ENCODE measurements around the gene ENO1. TPM values are rescaled to one million over a fixed set of nuclear protein-coding genes. Genes with fewer than 3 reads are reported as not detected.

The ENO1 gene
- total and polyA plus RNA-seq, 9 of the 15 experiments (the other 6 are each of a cell fraction or from before 2014, with no cell fraction given): 2,249 to 7,472 (median 2,868) TPM

DNA sequence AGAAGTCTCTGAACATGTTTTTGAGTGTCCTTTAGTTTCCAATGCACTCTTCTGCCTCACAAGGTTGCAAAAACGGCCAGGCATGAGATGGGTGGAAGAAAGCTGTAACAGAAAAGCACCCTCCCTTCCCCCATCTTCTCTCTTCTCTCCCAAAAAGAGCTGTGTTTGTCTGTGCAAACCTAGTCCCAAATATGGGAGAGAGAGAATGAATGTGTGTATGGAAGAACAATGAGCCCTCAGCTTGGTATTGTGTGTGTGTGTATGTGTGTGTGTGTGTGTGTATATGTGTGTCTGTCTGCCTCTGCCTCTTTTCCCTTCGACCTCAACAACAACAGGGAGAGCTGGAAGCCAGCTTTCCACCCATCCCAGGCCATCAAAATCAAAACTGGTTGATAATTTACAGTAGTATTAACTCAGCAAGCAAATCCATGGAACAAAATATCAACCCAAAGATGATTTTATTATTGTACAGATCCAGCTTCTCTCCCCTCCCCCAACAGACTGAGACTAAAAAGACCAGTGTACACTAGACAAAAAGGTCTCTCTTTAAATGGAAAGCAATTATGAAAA is 62.8 kb downstream of the ENO1 start:
- H3K4me1 ChIP-seq (replicated peaks in 1 of 2; ENCODE audit: control insufficient read depth in 2 of 2, insufficient read depth in 2 of 2, low read length in 2 of 2): peaks cover 7 to 16% of the 10 kb centered on the region in 2 experiments
- H3K9ac ChIP-seq (ENCODE audit: insufficient read depth in 1 of 2, low read depth in 2 of 2, low read length in 2 of 2): peak overlapping the region in 1 of 2 experiments; percentile 86; a peak in 3 of 4 replicates
- no peaks in the 10 kb centered on the region for H3K9me1 ChIP-seq (ENCODE audit: control insufficient read depth, insufficient read depth, low read length)
- ChIA-PET CTCF (ENCODE audit: low intra/inter-chr PET ratio) (interaction anchor here (0.6 kb wide), 1 partner anchor 12 kb away, joined by 3 read pairs; no protein-coding TSS in a partner anchor), POLR2A (interaction anchor here (0.6 to 1.7 kb wide), 13 partner anchors 11 to 86 kb away, joined by 3 to 25 read pairs (median 4); partner anchors contain the start of gene ENO1)
- in situ Hi-C loops (cut with MboI): no loop called here
- DNase-seq (ENCODE audit: extremely low read depth in 1 of 4, low spot score in 3 of 4): peak in 1 of 4 experiments; percentile 44
- peaks cover 67% of the 10 kb centered on the region for H3K79me2 ChIP-seq (ENCODE audit: control insufficient read depth, insufficient read depth, low read length)
- H3K36me3 ChIP-seq (ENCODE audit: control insufficient read depth, insufficient read depth, low read length): no peaks in the 10 kb centered on the region; the same call in 2 of the 3 replicates
- H3K9me3 ChIP-seq (replicated peaks; ENCODE audit: control insufficient read depth, insufficient read depth, low read depth, low read length): no peaks in the 10 kb centered on the region
- peak overlapping the region; percentile 23; the same call in 1 of the 2 replicates for H2AFZ ChIP-seq (ENCODE audit: low read depth, low read length)
- peak; percentile 1; the same call in 1 of the 3 replicates for ATAC-seq
- peak overlapping the region; percentile 88 for H3K27ac ChIP-seq (ENCODE audit: extremely low read depth, low read depth, low read length)
- H4K20me1 ChIP-seq (replicated peaks; ENCODE audit: control insufficient read depth, insufficient read depth, low read length): peaks cover 17% of the 10 kb centered on the region
- intact Hi-C loops (cut with micrococcal nuclease): loop anchor here (1.0 kb wide), 1 partner anchor 34 kb away; no protein-coding TSS in a partner anchor
- H3K4me2 ChIP-seq (ENCODE audit: insufficient read depth, low read length): peak overlapping the region; percentile 85
- no peaks in the 10 kb centered on the region for H3K27me3 ChIP-seq (ENCODE audit: control insufficient read depth in 2 of 2, insufficient read depth in 2 of 2, low read length in 2 of 2)
- peak overlapping the region; percentile 82 for H3K4me3 ChIP-seq
- 0% methylated on average over 2 of the region's 2 CpGs for WGBS (ENCODE audit: insufficient coverage, low coverage, missing lambda C conversion rate)
- peak; percentile 57 for FAIRE-seq
- no TSS peak for BruUV-seq (replicated peaks)
- peak; percentile 55 to 65; a peak in 2 of 4 replicates for TF ChIP-seq MLLT1 (IDR thresholded peaks at IDR 0.05)
- 0 out of 2 replicates have a peak, but pooled peaks have one; percentile 12 for TF ChIP-seq JUND (IDR thresholded peaks at IDR 0.05; ENCODE audit: borderline replicate concordance, low read depth, low read length)
- no peak for TF ChIP-seq JUND (tag; IDR thresholded peaks at IDR 0.05; ENCODE audit: borderline replicate concordance, low read depth, low read length)
- TF ChIP-seq TRIM28 (IDR thresholded peaks at IDR 0.05): no peak
- peak; percentile 19 for TF ChIP-seq ARID1B (IDR thresholded peaks at IDR 0.05)
- TF ChIP-seq SMARCE1 (IDR thresholded peaks at IDR 0.05): peak; percentile 11; the same call in 1 of the 2 replicates
- peak; percentile 8; the same call in 1 of the 2 replicates for TF ChIP-seq NCOR1 (IDR thresholded peaks at IDR 0.05)
- TF ChIP-seq ETS1 (conservative IDR thresholded peaks at IDR 0.05; ENCODE audit: control insufficient read depth, low read depth, low read length): no peak
- peak; percentile 18 for TF ChIP-seq BRD9 (IDR thresholded peaks at IDR 0.05; ENCODE audit: low read depth, partially characterized antibody)
- 0 out of 2 replicates have a peak, but pooled peaks have one; percentile 42 for TF ChIP-seq SOX6 (IDR thresholded peaks at IDR 0.05)
- peak; percentile 17 for TF ChIP-seq FOXJ2 (tag; IDR thresholded peaks at IDR 0.05)
- TF ChIP-seq TCF7L2 (IDR thresholded peaks at IDR 0.05; ENCODE audit: low read depth, low read length): no peak
- TF ChIP-seq DACH1 (IDR thresholded peaks at IDR 0.05; ENCODE audit: partially characterized antibody): peak; percentile 6
- no peak for TF ChIP-seq TCFL5 (CRISPR knock-in tag; conservative IDR thresholded peaks at IDR 0.05)
- peak in 1 of 2 experiments; percentile 44; a peak in 1 of 4 replicates for TF ChIP-seq TBL1XR1 (IDR thresholded peaks at IDR 0.05; ENCODE audit: low read length in 2 of 2)
- peak; percentile 31 for TF ChIP-seq TAF9B (IDR thresholded peaks at IDR 0.05; ENCODE audit: partially characterized antibody)
- 0 out of 2 replicates have a peak, but pooled peaks have one; percentile 20 for TF ChIP-seq CREM (IDR thresholded peaks at IDR 0.05; ENCODE audit: low read depth)
- TF ChIP-seq NUFIP1 (IDR thresholded peaks at IDR 0.05; ENCODE audit: partially characterized antibody): peak; percentile 26
- no peak for TF ChIP-seq SIX5 (IDR thresholded peaks at IDR 0.05; ENCODE audit: borderline replicate concordance in 1 of 2, insufficient read depth in 1 of 2, low read depth in 1 of 2, low read length in 2 of 2)
